ENCODE measurements around the gene TRIM62. TPM values are rescaled to one million over a fixed set of nuclear protein-coding genes. Genes with fewer than 3 reads are reported as not detected.

TRIM62 gene
- total RNA-seq, 1 donor from 2014 or later: 8.8 TPM

DNA sequence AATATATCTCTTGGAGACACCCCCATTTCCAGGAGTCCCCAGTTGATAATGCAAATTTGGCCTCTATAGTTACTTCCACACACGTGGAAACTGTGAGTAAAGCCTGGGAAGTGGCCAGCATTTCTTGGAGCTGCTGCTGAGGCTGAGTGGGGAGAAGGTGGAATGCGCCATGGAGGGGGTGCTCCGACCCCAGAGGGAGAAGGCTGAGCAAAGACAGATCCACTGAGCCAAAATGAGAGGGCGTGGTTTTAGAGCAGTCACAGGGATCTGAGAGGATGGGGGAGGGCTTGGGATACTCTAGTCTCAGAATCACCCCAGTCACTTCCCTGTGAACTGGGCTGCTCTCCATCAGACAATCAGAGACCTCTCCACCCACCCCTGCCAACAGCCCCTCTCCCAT is 38.7 kb downstream of the TRIM62 start:
- Histone ChIP-seq H3K4me1 (no peaks in the 10 kb centered on the region), H3K27ac (no peak overlapping the region), H3K9me3 (no peaks in the 10 kb centered on the region), H3K36me3 (peaks cover 0 to 9% of the 10 kb centered on the region in 2 donors), H3K27me3 (no peaks in the 10 kb centered on the region), H3K4me3 (no peak overlapping the region)
- DNase-seq (ENCODE audit: extremely low spot score in 2 of 2): no peak
- intact Hi-C loops (cut with DNase I): no loop called here
- TF ChIP-seq POLR2AphosphoS5 (IDR thresholded peaks at IDR 0.05; ENCODE audit: insufficient read depth in 1 of 2, low read depth in 1 of 2): no peak
- TF ChIP-seq POLR2A (IDR thresholded peaks at IDR 0.05): no peak
- TF ChIP-seq, protein P1, sequence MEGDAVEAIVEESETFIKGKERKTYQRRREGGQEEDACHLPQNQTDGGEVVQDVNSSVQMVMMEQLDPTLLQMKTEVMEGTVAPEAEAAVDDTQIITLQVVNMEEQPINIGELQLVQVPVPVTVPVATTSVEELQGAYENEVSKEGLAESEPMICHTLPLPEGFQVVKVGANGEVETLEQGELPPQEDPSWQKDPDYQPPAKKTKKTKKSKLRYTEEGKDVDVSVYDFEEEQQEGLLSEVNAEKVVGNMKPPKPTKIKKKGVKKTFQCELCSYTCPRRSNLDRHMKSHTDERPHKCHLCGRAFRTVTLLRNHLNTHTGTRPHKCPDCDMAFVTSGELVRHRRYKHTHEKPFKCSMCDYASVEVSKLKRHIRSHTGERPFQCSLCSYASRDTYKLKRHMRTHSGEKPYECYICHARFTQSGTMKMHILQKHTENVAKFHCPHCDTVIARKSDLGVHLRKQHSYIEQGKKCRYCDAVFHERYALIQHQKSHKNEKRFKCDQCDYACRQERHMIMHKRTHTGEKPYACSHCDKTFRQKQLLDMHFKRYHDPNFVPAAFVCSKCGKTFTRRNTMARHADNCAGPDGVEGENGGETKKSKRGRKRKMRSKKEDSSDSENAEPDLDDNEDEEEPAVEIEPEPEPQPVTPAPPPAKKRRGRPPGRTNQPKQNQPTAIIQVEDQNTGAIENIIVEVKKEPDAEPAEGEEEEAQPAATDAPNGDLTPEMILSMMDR (IDR thresholded peaks at IDR 0.05): no peak

DNA sequence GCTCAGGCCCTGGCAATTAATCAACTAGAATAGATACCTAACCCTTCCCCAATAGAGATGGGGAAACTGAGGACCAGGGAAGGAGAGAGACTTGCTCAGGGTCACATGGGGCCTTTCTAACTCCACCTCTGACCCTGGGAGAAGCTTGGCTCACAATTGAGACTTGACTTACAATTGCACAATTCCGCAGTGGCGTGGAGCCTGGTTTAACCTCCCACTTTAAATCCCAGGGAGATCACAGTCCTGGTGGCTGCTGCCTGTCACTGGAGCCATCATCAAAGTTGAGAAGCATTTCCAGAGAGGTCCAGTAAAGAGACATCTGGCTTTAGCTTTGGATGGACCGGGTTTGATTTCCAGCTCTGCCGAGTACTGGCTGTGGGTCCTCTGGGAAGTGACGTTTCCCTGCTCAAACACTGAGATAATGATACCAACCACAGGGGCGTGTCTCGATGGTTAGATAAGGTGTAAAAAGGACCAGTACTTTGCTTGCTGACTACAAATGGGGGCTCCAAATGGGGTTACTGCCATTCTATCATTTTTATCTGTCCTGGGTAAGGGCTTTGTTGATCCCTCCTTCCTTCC is 39.3 kb downstream of the TRIM62 start:
- Histone ChIP-seq H3K27me3 (no peaks in the 10 kb centered on the region), H3K4me3 (no peak overlapping the region), H3K4me1 (no peaks in the 10 kb centered on the region), H3K36me3 (peaks cover 0 to 9% of the 10 kb centered on the region in 2 donors), H3K27ac (no peak overlapping the region), H3K9me3 (no peaks in the 10 kb centered on the region)
- no peak for DNase-seq (ENCODE audit: extremely low spot score in 2 of 2)
- intact Hi-C loops (cut with DNase I): no loop called here
- TF ChIP-seq, protein P1 (IDR thresholded peaks at IDR 0.05): no peak
- no peak for TF ChIP-seq POLR2AphosphoS5 (IDR thresholded peaks at IDR 0.05; ENCODE audit: insufficient read depth in 1 of 2, low read depth in 1 of 2)

DNA sequence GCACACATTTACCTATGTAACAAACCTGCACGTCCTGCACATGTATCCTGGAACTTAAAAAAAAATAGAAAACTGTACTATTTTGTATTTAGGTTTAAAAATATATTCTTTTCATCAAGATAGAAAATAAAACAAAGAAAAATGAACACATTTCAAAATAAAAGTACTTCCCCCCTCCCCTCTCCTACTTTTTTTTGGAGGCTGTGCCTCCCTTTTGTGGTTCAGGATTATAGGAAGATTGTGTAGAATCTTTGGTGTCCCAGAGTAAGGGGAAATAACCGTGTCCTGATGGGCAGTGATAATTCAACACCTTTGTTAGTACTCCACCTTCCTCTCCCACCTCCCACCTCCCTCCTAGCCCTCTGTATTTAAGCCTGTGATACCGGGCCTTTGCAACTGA is 40.1 kb downstream of the TRIM62 start:
- H3K4me1 ChIP-seq: no peaks in the 10 kb centered on the region

DNA sequence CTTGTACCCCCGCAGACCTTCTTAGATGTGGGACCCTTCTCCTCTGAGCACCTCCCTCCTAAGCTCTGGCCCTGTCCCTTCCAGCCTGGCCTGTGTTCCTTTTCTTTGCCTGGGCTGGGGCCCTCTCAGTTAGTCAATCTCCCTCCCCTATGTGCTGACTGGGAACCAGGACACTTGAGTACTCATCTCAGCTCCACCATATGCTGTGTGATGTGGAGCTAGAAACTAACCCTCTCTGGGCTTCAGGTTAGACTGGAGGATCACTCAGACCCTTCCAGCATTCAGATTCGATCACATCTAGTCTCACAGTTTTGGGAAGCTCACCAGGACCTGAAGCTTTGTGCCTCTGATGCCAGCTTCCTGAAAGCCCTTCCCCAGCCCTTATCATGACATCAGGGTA is 40.6 kb downstream of the TRIM62 start:
- Histone ChIP-seq H3K9me3 (no peaks in the 10 kb centered on the region), H3K27me3 (no peaks in the 10 kb centered on the region), H3K4me1 (no peaks in the 10 kb centered on the region), H3K36me3 (no peaks in the 10 kb centered on the region), H3K27ac (no peak overlapping the region), H3K4me3 (no peak overlapping the region)
- intact Hi-C loops (cut with DNase I): no loop called here
- DNase-seq (ENCODE audit: extremely low spot score in 2 of 2): no peak
- TF ChIP-seq, protein P1 (IDR thresholded peaks at IDR 0.05): no peak
- no peak for TF ChIP-seq POLR2AphosphoS5 (IDR thresholded peaks at IDR 0.05; ENCODE audit: insufficient read depth in 1 of 2, low read depth in 1 of 2)
- TF ChIP-seq POLR2A (IDR thresholded peaks at IDR 0.05): no peak

More for the DNA sequence above, 40.1 kb downstream of the TRIM62 start:
- Histone ChIP-seq H3K27me3 (no peaks in the 10 kb centered on the region), H3K4me3 (no peak overlapping the region), H3K27ac (no peak overlapping the region), H3K36me3 (peaks cover 0 to 2% of the 10 kb centered on the region in 2 donors), H3K9me3 (no peaks in the 10 kb centered on the region)
- intact Hi-C loops (cut with DNase I): no loop called here
- no peak for DNase-seq (ENCODE audit: extremely low spot score in 2 of 2)
- TF ChIP-seq, protein P1 (IDR thresholded peaks at IDR 0.05): no peak
- TF ChIP-seq POLR2AphosphoS5 (IDR thresholded peaks at IDR 0.05; ENCODE audit: insufficient read depth in 1 of 2, low read depth in 1 of 2) (no peak), POLR2A (IDR thresholded peaks at IDR 0.05) (no peak)

All from vagina (tissue), 2 donors.